Left ventricle myocardium inferior (tissue), 1 donor: ENCODE measurements around the gene ZSWIM1. TPM values are rescaled to one million over a fixed set of nuclear protein-coding genes. Genes with fewer than 3 reads are reported as not detected.
A peak's percentile ranks its signal among the peaks of the same experiment; 100 is the strongest.

Experiments
- DNase-seq: peaks from one replicate; pipeline ENCODE4 v3.0.0-alpha.2; 2020
- H3K27ac ChIP-seq: fragments of 200-600 bp; replicated peaks from 2 replicates; pipeline ENCODE4 v1.8.0; 2021
- H3K27me3 ChIP-seq: fragments of 200-600 bp; 2 replicates; pipeline ENCODE4 v1.8.0; 2021; ENCODE audit warnings: low read depth
- H3K36me3 ChIP-seq: fragments of 200-600 bp; 2 replicates; pipeline ENCODE4 v1.8.0; 2021
- H3K4me1 ChIP-seq: fragments of 200-600 bp; 2 replicates; pipeline ENCODE4 v1.8.0; 2021
- H3K4me3 ChIP-seq: fragments of 200-600 bp; 2 replicates; pipeline ENCODE4 v1.8.0; 2021; ENCODE audit warnings: mild to moderate bottlenecking, moderate library complexity
- H3K9me3 ChIP-seq: fragments of 200-600 bp; replicated peaks from 2 replicates; pipeline ENCODE4 v1.8.0; 2021
- intact Hi-C: fragments of 100-400 bp; cut with micrococcal nuclease; formaldehyde crosslinking; loops from one replicate; pipeline ENCODE4 v1.11.0; 2022
- total RNA-seq: library from RNA; stranded (reverse); fragmentation: NEBNext Ultra II Directional; extraction: Animal tissue kit (Norgen Biotek cat#: 25700); gene quantifications from one replicate; pipeline ENCODE4 v1.2.1, GENCODE V29; 2021
- TF ChIP-seq, protein P1 (sequence below): fragments of 200-600 bp; IDR thresholded peaks from 2 replicates; pipeline ENCODE4 v1.8.0; 2021; ENCODE audit warnings: antibody characterized with exemption, mild to moderate bottlenecking, borderline replicate concordance
- donor health status: DM: no; HTN: yes; CAD: no; lungs with severe emphysema.

The ZSWIM1 gene
- total RNA-seq, 1 donor from 2014 or later = 11.2 TPM

DNA sequence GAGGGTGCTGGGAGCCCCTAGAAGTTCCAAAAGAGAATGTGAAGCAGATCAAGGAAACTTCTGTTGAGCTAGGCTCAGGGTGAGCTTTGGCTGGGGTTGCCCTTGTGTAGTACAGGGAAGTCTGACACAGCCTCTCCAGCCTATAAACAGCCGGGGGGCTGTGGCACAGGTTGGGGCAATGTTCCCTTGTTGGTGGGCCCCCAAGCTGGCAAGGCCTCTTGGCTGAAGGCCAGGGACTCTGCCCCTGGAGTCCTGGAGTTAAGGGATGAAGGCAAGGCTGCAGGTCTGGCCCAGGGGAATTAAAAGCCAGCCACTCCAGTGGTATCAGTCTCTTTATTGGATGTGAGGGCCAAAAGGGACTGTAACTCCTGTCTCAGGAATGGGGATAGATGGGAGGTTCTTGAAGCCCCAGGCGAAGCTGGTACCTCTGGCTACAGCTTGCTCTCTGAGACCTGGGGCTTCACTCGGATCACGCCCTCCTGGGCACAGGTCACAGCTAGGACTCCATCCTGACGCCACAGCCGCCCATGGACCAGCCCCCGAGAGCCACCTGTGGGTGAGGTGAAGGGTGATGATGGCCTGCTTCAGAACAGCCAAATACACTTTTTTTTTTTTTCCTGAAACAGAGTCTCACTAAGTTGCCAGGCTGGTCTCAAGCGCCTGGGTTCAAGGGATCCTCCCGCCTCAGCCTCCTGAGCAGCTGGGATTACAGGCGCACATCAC is 39.5 kb upstream of the ZSWIM1 start:
- TF ChIP-seq, protein P1, sequence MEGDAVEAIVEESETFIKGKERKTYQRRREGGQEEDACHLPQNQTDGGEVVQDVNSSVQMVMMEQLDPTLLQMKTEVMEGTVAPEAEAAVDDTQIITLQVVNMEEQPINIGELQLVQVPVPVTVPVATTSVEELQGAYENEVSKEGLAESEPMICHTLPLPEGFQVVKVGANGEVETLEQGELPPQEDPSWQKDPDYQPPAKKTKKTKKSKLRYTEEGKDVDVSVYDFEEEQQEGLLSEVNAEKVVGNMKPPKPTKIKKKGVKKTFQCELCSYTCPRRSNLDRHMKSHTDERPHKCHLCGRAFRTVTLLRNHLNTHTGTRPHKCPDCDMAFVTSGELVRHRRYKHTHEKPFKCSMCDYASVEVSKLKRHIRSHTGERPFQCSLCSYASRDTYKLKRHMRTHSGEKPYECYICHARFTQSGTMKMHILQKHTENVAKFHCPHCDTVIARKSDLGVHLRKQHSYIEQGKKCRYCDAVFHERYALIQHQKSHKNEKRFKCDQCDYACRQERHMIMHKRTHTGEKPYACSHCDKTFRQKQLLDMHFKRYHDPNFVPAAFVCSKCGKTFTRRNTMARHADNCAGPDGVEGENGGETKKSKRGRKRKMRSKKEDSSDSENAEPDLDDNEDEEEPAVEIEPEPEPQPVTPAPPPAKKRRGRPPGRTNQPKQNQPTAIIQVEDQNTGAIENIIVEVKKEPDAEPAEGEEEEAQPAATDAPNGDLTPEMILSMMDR = no peak
- Histone ChIP-seq H3K4me3 (no peak overlapping the region), H3K36me3 (peaks cover 95% of the 10 kb centered on the region), H3K4me1 (peaks cover 47% of the 10 kb centered on the region), H3K9me3 (no peaks in the 10 kb centered on the region), H3K27ac (peak overlapping the region; percentile 32), H3K27me3 (no peaks in the 10 kb centered on the region)
- no peak for DNase-seq
- intact Hi-C loops = no loop called here

GRCh38 chr20:45842169-45842812 is 38.7 kb upstream of the ZSWIM1 start:
- no peaks in the 10 kb centered on the region for H3K27me3 ChIP-seq
- no peak overlapping the region for H3K4me3 ChIP-seq
- DNase-seq = no peak
- TF ChIP-seq, protein P1 = no peak
- no peaks in the 10 kb centered on the region for H3K9me3 ChIP-seq
- peak overlapping the region; percentile 32 for H3K27ac ChIP-seq
- H3K4me1 ChIP-seq = peaks cover 40% of the 10 kb centered on the region
- intact Hi-C loops = no loop called here
- H3K36me3 ChIP-seq = peaks cover 96% of the 10 kb centered on the region

- TF ChIP-seq, protein P1 = no peak
- Histone ChIP-seq H3K27ac (peak overlapping the region; percentile 32), H3K27me3 (no peaks in the 10 kb centered on the region), H3K9me3 (no peaks in the 10 kb centered on the region), H3K4me3 (no peak overlapping the region), H3K4me1 (peaks cover 38% of the 10 kb centered on the region), H3K36me3 (peaks cover 93% of the 10 kb centered on the region)
- DNase-seq = no peak
- intact Hi-C loops = no loop called here
These were observed 37.5 kb upstream of the ZSWIM1 start for GRCh38 chr20:45843506-45843905.

GRCh38 chr20:45845452-45845851 is 35.6 kb upstream of the ZSWIM1 start:
- intact Hi-C loops = no loop called here
- peaks cover 92% of the 10 kb centered on the region for H3K36me3 ChIP-seq
- DNase-seq = no peak

GRCh38 chr20:45848421-45848820 is 32.6 kb upstream of the ZSWIM1 start:
- intact Hi-C loops = no loop called here
- H3K36me3 ChIP-seq = peaks cover 69% of the 10 kb centered on the region
- no peaks in the 10 kb centered on the region for H3K9me3 ChIP-seq
- peaks cover 21% of the 10 kb centered on the region for H3K4me1 ChIP-seq
- H3K4me3 ChIP-seq = no peak overlapping the region
- no peaks in the 10 kb centered on the region for H3K27me3 ChIP-seq
- DNase-seq = no peak
- no peak overlapping the region for H3K27ac ChIP-seq
- TF ChIP-seq, protein P1 = no peak

More at GRCh38 chr20:45845452-45845851, 35.6 kb upstream of the ZSWIM1 start:
- peaks cover 38% of the 10 kb centered on the region for H3K4me1 ChIP-seq
- no peak overlapping the region for H3K27ac ChIP-seq
- no peak overlapping the region for H3K4me3 ChIP-seq
- H3K9me3 ChIP-seq = no peaks in the 10 kb centered on the region
- TF ChIP-seq, protein P1 = no peak
- H3K27me3 ChIP-seq = no peaks in the 10 kb centered on the region
